IMR-90 (cell line): ENCODE data around the gene TSPEAR. TPM values are rescaled to one million over a fixed set of nuclear protein-coding genes. Genes with fewer than 3 reads are reported as not detected.

Experiments
- ATAC-seq: fragments of 200-7000 bp; cut with Tn5 transposase; 2 replicates; pipeline ENCODE4 v1.9.1; 2020; ENCODE audit warnings: low read depth, mild to moderate bottlenecking, moderate library complexity
- BruUV-seq: library from RNA; stranded (reverse); fragments of 400-500 nt; replicated peaks from 2 replicates; lab custom pipeline; 2021; lab: Mats Ljungman, UMichigan
- CTCF ChIA-PET: fragments of 300-600 bp; formaldehyde crosslinking; extraction: SDS; loops from one replicate; lab custom pipeline; 2021; ENCODE audit warnings: antibody characterized with exemption; lab: Yijun Ruan, JAX
- POLR2A ChIA-PET: fragments of 300-600 bp; sonication (Branson Sonifier 250); formaldehyde crosslinking; loops from one replicate; lab custom pipeline; 2022; ENCODE audit warnings: antibody characterized with exemption; ENCODE audit not compliant: unreplicated experiment; lab: Charles Lee
- DNase-seq: peaks from one replicate; pipeline ENCODE4 v3.0.0; 2013
- H2AFZ ChIP-seq: replicated peaks from 2 replicates; pipeline ENCODE3; 2013; ENCODE audit warnings: low read length, mild to moderate bottlenecking; ENCODE audit not compliant: poor library complexity
- H2AK5ac ChIP-seq: 2 replicates; pipeline ENCODE4 v1.6.1; 2013; ENCODE audit warnings: low read depth, low read length, inconsistent platforms
- H2AK9ac ChIP-seq: replicated peaks from 2 replicates; pipeline ENCODE3; 2013; ENCODE audit warnings: mild to moderate bottlenecking, low read depth, low read length, moderate library complexity; ENCODE audit not compliant: poor library complexity
- H2BK120ac ChIP-seq: 2 replicates; pipeline ENCODE4 v1.6.1; 2013; ENCODE audit warnings: low read depth, low read length, inconsistent platforms
- H2BK15ac ChIP-seq: 3 replicates; pipeline ENCODE4 v1.6.1; 2013; ENCODE audit warnings: low read depth, low read length, inconsistent platforms
- H2BK20ac ChIP-seq: 2 replicates; pipeline ENCODE4 v1.6.1; 2013; ENCODE audit warnings: low read depth, mild to moderate bottlenecking, inconsistent platforms, low read length, moderate library complexity
- H2BK5ac ChIP-seq: 2 replicates; pipeline ENCODE4 v1.6.1; 2013; ENCODE audit warnings: mild to moderate bottlenecking, low read depth, low read length, inconsistent platforms; ENCODE audit not compliant: poor library complexity, severe bottlenecking
- H3K14ac ChIP-seq: replicated peaks from 2 replicates; pipeline ENCODE4 v1.6.1; 2013; ENCODE audit warnings: low read depth, low read length, inconsistent platforms
- H3K18ac ChIP-seq: 2 replicates; pipeline ENCODE4 v1.6.1; 2013; ENCODE audit warnings: low read depth, low read length, control low read depth
- H3K23ac ChIP-seq: 2 replicates; pipeline ENCODE4 v1.6.1; 2013; ENCODE audit warnings: low read depth, low read length, inconsistent platforms
- H3K27ac ChIP-seq: 2 replicates; pipeline ENCODE4 v1.5.1; 2013; ENCODE audit warnings: mild to moderate bottlenecking, control low read depth, low read length; ENCODE audit not compliant: insufficient read depth
- H3K27me3 ChIP-seq: 2 replicates; pipeline ENCODE4 v1.6.1; 2013; ENCODE audit warnings: low read length; ENCODE audit not compliant: control insufficient read depth, insufficient read depth
- H3K36me3 ChIP-seq: 2 replicates; pipeline ENCODE4 v1.6.1; 2013; ENCODE audit warnings: low read length, mixed read lengths; ENCODE audit not compliant: control insufficient read depth, insufficient read depth
- H3K4ac ChIP-seq: 2 replicates; pipeline ENCODE4 v1.6.1; 2013; ENCODE audit warnings: low read depth, low read length, inconsistent platforms
- H3K4me1 ChIP-seq: 2 replicates; pipeline ENCODE4 v1.6.1; 2013; ENCODE audit warnings: low read length, mixed read lengths; ENCODE audit not compliant: control insufficient read depth, insufficient read depth
- H3K4me2 ChIP-seq: 2 replicates; pipeline ENCODE4 v1.6.1; 2013; ENCODE audit warnings: low read depth, mild to moderate bottlenecking, control low read depth, low read length, moderate library complexity
- H3K4me3 ChIP-seq: 2 replicates; pipeline ENCODE4 v1.5.1; 2013; ENCODE audit warnings: low read depth, mild to moderate bottlenecking, control low read depth, low read length, moderate library complexity; ENCODE audit not compliant: insufficient read depth
- H3K56ac ChIP-seq: 2 replicates; pipeline ENCODE4 v1.6.1; 2013; ENCODE audit warnings: low read length, inconsistent platforms; ENCODE audit not compliant: insufficient read depth; ENCODE audit errors: extremely low read depth
- H3K79me1 ChIP-seq, 2 experiments: 2 replicates each; pipeline ENCODE4 v1.6.1; 2013; ENCODE audit warnings: low read length in 2 of 2, inconsistent platforms in 1 of 2, low read depth in 1 of 2
- H3K9ac ChIP-seq: 2 replicates; pipeline ENCODE4 v1.6.1; 2013; ENCODE audit warnings: low read depth, low read length, control low read depth
- H3K9me1 ChIP-seq: 2 replicates; pipeline ENCODE4 v1.6.1; 2013; ENCODE audit warnings: low read length, inconsistent platforms; ENCODE audit not compliant: insufficient read depth
- H3K9me3 ChIP-seq: 2 replicates; pipeline ENCODE4 v1.6.1; 2013; ENCODE audit warnings: low read length; ENCODE audit not compliant: control insufficient read depth, insufficient read depth
- H4K20me1 ChIP-seq: 2 replicates; pipeline ENCODE4 v1.6.1; 2013; ENCODE audit warnings: low read length, inconsistent platforms; ENCODE audit not compliant: insufficient read depth
- H4K5ac ChIP-seq: 2 replicates; pipeline ENCODE4 v1.6.1; 2013; ENCODE audit warnings: mild to moderate bottlenecking, low read depth, low read length, control low read depth
- H4K8ac ChIP-seq, 2 experiments: 2 replicates each; pipeline ENCODE4 v1.6.1; 2013; ENCODE audit warnings: low read depth in 2 of 2, low read length in 2 of 2, control low read depth in 1 of 2, inconsistent platforms in 1 of 2
- H4K91ac ChIP-seq: 2 replicates; pipeline ENCODE4 v1.6.1; 2013; ENCODE audit warnings: low read depth, low read length, inconsistent platforms; ENCODE audit not compliant: insufficient read depth
- BHLHE40 ChIP-seq: fragments of 150-350 bp; IDR thresholded peaks from 2 replicates; pipeline ENCODE4 v1.6.1; 2016; ENCODE audit warnings: mild to moderate bottlenecking, low read depth, low read length
- CEBPB ChIP-seq: IDR thresholded peaks from 2 replicates; pipeline ENCODE4 v1.6.1; 2012; ENCODE audit warnings: low read depth, low read length, improper control_type of control experiment
- CHD1 ChIP-seq: IDR thresholded peaks from 2 replicates; pipeline ENCODE4 v1.6.1; 2012; ENCODE audit warnings: low read depth, low read length, improper control_type of control experiment
- CTCF ChIP-seq: conservative IDR thresholded peaks from 2 replicates; pipeline ENCODE4 v1.5.1; 2012; ENCODE audit warnings: mild to moderate bottlenecking, low read depth, low read length, improper control_type of control experiment
- MAFK ChIP-seq: IDR thresholded peaks from 2 replicates; pipeline ENCODE4 v1.6.1; 2012; ENCODE audit warnings: low read depth, low read length, improper control_type of control experiment
- MAZ ChIP-seq: IDR thresholded peaks from 2 replicates; pipeline ENCODE4 v1.6.1; 2012; ENCODE audit warnings: low read depth, mild to moderate bottlenecking, low read length, improper control_type of control experiment, moderate library complexity, borderline replicate concordance
- MXI1 ChIP-seq: IDR thresholded peaks from 2 replicates; pipeline ENCODE4 v1.6.1; 2012; ENCODE audit warnings: low read depth, mild to moderate bottlenecking, low read length, moderate library complexity, borderline replicate concordance
- NFE2L2 ChIP-seq: fragments of 150-350 bp; IDR thresholded peaks from 2 replicates; pipeline ENCODE4 v1.6.1; 2016; ENCODE audit warnings: low read depth, mild to moderate bottlenecking, low read length
- RAD21 ChIP-seq: IDR thresholded peaks from 2 replicates; pipeline ENCODE4 v1.6.1; 2012; ENCODE audit warnings: low read length, improper control_type of control experiment
- RCOR1 ChIP-seq: IDR thresholded peaks from 2 replicates; pipeline ENCODE4 v1.6.1; 2012; ENCODE audit warnings: mild to moderate bottlenecking, low read length, improper control_type of control experiment; ENCODE audit not compliant: insufficient replicate concordance
- SMC3 ChIP-seq: fragments of 150-350 bp; IDR thresholded peaks from 2 replicates; pipeline ENCODE4 v1.6.1; 2016; ENCODE audit warnings: low read depth, mild to moderate bottlenecking, antibody characterized with exemption, low read length, moderate library complexity
- WGBS, 2 experiments: methylation state at CpG; one replicate each; pipeline versions ENCODE4 v1.1.5 to v1.1.7; 2013; ENCODE audit warnings: missing lambda C conversion rate in 2 of 2; ENCODE audit not compliant: insufficient read length in 1 of 2; ENCODE audit errors: extremely low coverage in 2 of 2; 5-methylcytosine and 5-hydroxymethylcytosine counted together
- dilution Hi-C: fragments of 300-500 bp; cut with HindIII; formaldehyde crosslinking; loops from one replicate; pipeline ENCODE4 v1.14.3; 2018; ENCODE audit warnings: low sequenced_read_pairs; ENCODE audit not compliant: unreplicated experiment
- in situ Hi-C: fragments of 300-500 bp; cut with MboI; formaldehyde crosslinking; loops from 3 replicates; pipeline ENCODE4 v1.14.3; 2019; ENCODE audit warnings: low sequenced_read_pairs, inconsistent platforms, mixed read lengths
- intact Hi-C: fragments of 100-400 bp; cut with micrococcal nuclease; formaldehyde crosslinking; loops from 2 replicates; pipeline ENCODE4 v1.10.0; 2022
- polyA plus RNA-seq, 3 experiments: library from polyadenylated mRNA; depleted of rRNA; stranded (reverse); fragments of >200 nt; gene quantifications; 2 replicates each; pipeline ENCODE4 v1.2.3, GENCODE V29; 2012; ENCODE audit warnings: low replicate concordance in 1 of 3
- total RNA-seq: library from RNA; depleted of rRNA; stranded (reverse); fragments of >200 nt; gene quantifications from 2 replicates; pipeline ENCODE4 v1.2.3, GENCODE V29; 2012
- TF ChIP-seq, protein P1 (sequence below): fragments of 150-350 bp; IDR thresholded peaks from 2 replicates; pipeline ENCODE4 v1.6.1; 2017; ENCODE audit warnings: mild to moderate bottlenecking, antibody characterized with exemption, low read length, low read depth
- TF ChIP-seq, protein P2 (sequence below): fragments of 150-350 bp; IDR thresholded peaks from 2 replicates; pipeline ENCODE4 v1.6.1; 2016; ENCODE audit warnings: low read depth, mild to moderate bottlenecking, low read length, moderate library complexity, borderline replicate concordance

Gene TSPEAR
- total and polyA plus RNA-seq, 2 of the 4 experiments (the other 2 are of a cell fraction), result not detected

DNA sequence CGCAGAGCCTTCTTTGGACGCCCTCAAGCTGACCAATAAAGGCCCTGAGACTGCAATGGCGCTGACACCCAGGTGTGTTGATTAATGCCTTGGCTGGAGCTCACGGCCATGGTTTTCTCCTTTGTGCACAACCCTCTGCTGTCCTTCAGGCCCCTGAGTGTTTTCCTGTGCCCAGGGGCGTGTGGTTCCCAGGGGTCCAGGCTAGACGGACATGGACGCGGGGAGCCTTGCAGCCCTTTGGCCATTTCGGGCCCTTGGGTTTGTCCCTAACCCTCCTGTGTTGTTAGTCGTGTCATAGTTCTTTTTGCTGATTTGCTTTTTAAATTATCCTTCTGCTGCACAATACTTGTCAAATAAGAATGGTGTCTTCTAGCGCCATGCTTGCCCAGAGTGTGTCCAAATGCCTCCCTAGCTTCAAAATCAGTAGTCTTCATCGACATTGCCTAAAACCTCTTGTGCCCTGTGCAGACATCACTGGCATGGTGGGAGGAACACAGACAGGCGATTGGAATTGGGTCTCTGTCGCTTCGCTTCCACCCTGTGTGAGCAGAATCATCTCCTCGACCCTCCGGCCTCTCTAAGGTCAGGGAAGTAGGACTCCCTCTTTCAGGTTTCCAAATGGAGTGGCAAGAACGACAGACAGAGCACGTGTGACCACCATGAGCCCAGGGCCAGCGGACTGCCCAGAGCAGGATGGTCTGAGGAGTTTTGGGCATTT, 135.9 kb downstream of the TSPEAR start:
- Histone ChIP-seq H3K4me1 (no peaks in the 10 kb centered on the region), H3K27ac (no peak overlapping the region), H2BK120ac (no peak overlapping the region), H2AK5ac (no peak overlapping the region), H2BK20ac (no peak overlapping the region), H3K4ac (no peak overlapping the region), H3K36me3 (no peaks in the 10 kb centered on the region), H3K18ac (no peak overlapping the region), H3K4me2 (no peak overlapping the region), H4K20me1 (no peaks in the 10 kb centered on the region), H4K91ac (no peak overlapping the region), H2BK15ac (no peak overlapping the region), H3K79me1 (no peaks in the 10 kb centered on the region), H3K9me3 (peaks cover 11% of the 10 kb centered on the region), H2AFZ (no peak overlapping the region), H3K27me3 (peaks cover 3% of the 10 kb centered on the region; the same call in 1 of the 2 replicates), H3K56ac (no peak overlapping the region), H4K5ac (no peak overlapping the region), H3K9ac (no peak overlapping the region), H3K14ac (no peak overlapping the region), H3K9me1 (no peaks in the 10 kb centered on the region), H4K8ac (no peak overlapping the region), H3K23ac (no peak overlapping the region), H2BK5ac (no peak overlapping the region), H3K4me3 (no peak overlapping the region), H2AK9ac (no peak overlapping the region)
- dilution Hi-C loops (no loop called here), intact Hi-C loops (no loop called here), in situ Hi-C loops (no loop called here)
- DNase-seq, result no peak
- BruUV-seq, result no TSS peak
- 60% methylated on average over 7 of the region's 20 CpGs; no CpG with 5 or more reads in 1 of the 2 experiments for WGBS, 2 experiments
- ChIA-PET POLR2A (no interaction called here), CTCF (no interaction called here)
- no peak for ATAC-seq
- TF ChIP-seq NFE2L2 (no peak), CTCF (no peak), CEBPB (no peak), RCOR1 (no peak), CHD1 (no peak), SMC3 (no peak), MXI1 (no peak), RAD21 (no peak), MAFK (no peak), BHLHE40 (no peak), MAZ (no peak)
- TF ChIP-seq, protein P1, sequence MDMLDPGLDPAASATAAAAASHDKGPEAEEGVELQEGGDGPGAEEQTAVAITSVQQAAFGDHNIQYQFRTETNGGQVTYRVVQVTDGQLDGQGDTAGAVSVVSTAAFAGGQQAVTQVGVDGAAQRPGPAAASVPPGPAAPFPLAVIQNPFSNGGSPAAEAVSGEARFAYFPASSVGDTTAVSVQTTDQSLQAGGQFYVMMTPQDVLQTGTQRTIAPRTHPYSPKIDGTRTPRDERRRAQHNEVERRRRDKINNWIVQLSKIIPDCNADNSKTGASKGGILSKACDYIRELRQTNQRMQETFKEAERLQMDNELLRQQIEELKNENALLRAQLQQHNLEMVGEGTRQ, result no peak
- TF ChIP-seq, protein P2, sequence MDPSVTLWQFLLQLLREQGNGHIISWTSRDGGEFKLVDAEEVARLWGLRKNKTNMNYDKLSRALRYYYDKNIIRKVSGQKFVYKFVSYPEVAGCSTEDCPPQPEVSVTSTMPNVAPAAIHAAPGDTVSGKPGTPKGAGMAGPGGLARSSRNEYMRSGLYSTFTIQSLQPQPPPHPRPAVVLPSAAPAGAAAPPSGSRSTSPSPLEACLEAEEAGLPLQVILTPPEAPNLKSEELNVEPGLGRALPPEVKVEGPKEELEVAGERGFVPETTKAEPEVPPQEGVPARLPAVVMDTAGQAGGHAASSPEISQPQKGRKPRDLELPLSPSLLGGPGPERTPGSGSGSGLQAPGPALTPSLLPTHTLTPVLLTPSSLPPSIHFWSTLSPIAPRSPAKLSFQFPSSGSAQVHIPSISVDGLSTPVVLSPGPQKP, result no peak
